Endothelial cell of umbilical vein (primary cell): Measurements from ENCODE around the gene RAD51B. TPM values are rescaled to one million over a fixed set of nuclear protein-coding genes. Genes with fewer than 3 reads are reported as not detected.

Experiments
- BruUV-seq: library from RNA; stranded (reverse); fragments of 400-500 nt; replicated peaks from 2 replicates; lab custom pipeline; 2021; lab: Mats Ljungman, UMichigan
- CTCF ChIA-PET: fragments of 300-600, 350-600 bp; sonication (Branson Sonifier 250); formaldehyde crosslinking; loops from one replicate; lab custom pipeline; 2021; ENCODE audit warnings: antibody characterized with exemption, inconsistent platforms; lab: Charles Lee
- POLR2A ChIA-PET: fragments of 300-600, 350-600 bp; sonication (Branson Sonifier 250); formaldehyde crosslinking; loops from one replicate; lab custom pipeline; 2021; ENCODE audit warnings: antibody characterized with exemption, inconsistent platforms; lab: Charles Lee
- DNase-seq: peaks from one replicate; pipeline ENCODE4 v3.0.0-alpha.2; 2011; ENCODE audit warnings: low read depth, low spot score
- FAIRE-seq: peaks from 2 replicates; lab custom pipeline; 2011; peaks lifted over from hg19 to GRCh38; lab: Jason Lieb, UNC
- H2AFZ ChIP-seq: 2 replicates; pipeline ENCODE4 v1.6.0; 2012; ENCODE audit warnings: low read depth, low read length, control low read depth, inconsistent platforms
- H3K27ac ChIP-seq: 2 replicates; pipeline ENCODE4 v1.5.1; 2011; ENCODE audit warnings: low read depth, mild to moderate bottlenecking, control low read depth, low read length, moderate library complexity; ENCODE audit not compliant: insufficient read depth
- H3K27me3 ChIP-seq, 2 experiments: 2 replicates each; pipeline versions ENCODE4 v1.6.0 to v1.6.1; 2011; ENCODE audit warnings: low read length in 2 of 2, mixed read lengths in 1 of 2; ENCODE audit not compliant: control insufficient read depth in 2 of 2, insufficient read depth in 2 of 2
- H3K36me3 ChIP-seq, 2 experiments: 2 replicates in 1 of 2; 3 replicates in 1 of 2; pipeline ENCODE4 v1.5.1; 2011; ENCODE audit warnings: low read length in 2 of 2, mild to moderate bottlenecking in 1 of 2, moderate library complexity in 1 of 2; ENCODE audit not compliant: control insufficient read depth in 2 of 2, insufficient read depth in 2 of 2; ENCODE audit errors: extremely low read depth in 1 of 2
- H3K4me1 ChIP-seq: 3 replicates; pipeline ENCODE4 v1.5.1; 2011; ENCODE audit warnings: mild to moderate bottlenecking, low read length; ENCODE audit not compliant: control insufficient read depth, insufficient read depth; ENCODE audit errors: extremely low read depth
- H3K4me2 ChIP-seq: 2 replicates; pipeline ENCODE4 v1.6.1; 2011; ENCODE audit warnings: low read length, control low read depth, mixed read lengths; ENCODE audit not compliant: insufficient read depth
- H3K4me3 ChIP-seq, 3 experiments: fragments of 200-600 bp in 1 of 3; sonication (generic), shearing (Covaris generic) in 1 of 3; replicated peaks in 1 of 3; 2 replicates each; pipeline ENCODE4 v1.5.1; 2011 to 2016; ENCODE audit warnings: control low read depth in 3 of 3, low read length in 3 of 3, mild to moderate bottlenecking in 2 of 3, inconsistent platforms in 1 of 3, low read depth in 1 of 3, moderate library complexity in 1 of 3; ENCODE audit not compliant: insufficient read depth in 1 of 3
- H3K79me2 ChIP-seq: 2 replicates; pipeline ENCODE4 v1.6.0; 2012; ENCODE audit warnings: low read length, inconsistent platforms; ENCODE audit not compliant: control insufficient read depth, insufficient read depth
- H3K9ac ChIP-seq: replicated peaks from 2 replicates; pipeline ENCODE3; 2011; ENCODE audit warnings: low read length, control low read depth; ENCODE audit not compliant: insufficient read depth; ENCODE audit errors: extremely low read depth
- H3K9me1 ChIP-seq: replicated peaks from 3 replicates; pipeline ENCODE4 v1.6.0; 2011; ENCODE audit warnings: mild to moderate bottlenecking, low read length; ENCODE audit not compliant: control insufficient read depth, insufficient read depth; ENCODE audit errors: extremely low read depth
- H3K9me3 ChIP-seq: replicated peaks from 2 replicates; pipeline ENCODE4 v1.5.1; 2012; ENCODE audit warnings: low read length, inconsistent platforms; ENCODE audit not compliant: control insufficient read depth, insufficient read depth
- H4K20me1 ChIP-seq: replicated peaks from 2 replicates; pipeline ENCODE3; 2011; ENCODE audit warnings: mild to moderate bottlenecking, low read length; ENCODE audit not compliant: control insufficient read depth, insufficient read depth; ENCODE audit errors: extremely low read depth
- CTCF ChIP-seq, 2 donors: IDR thresholded peaks; 1 replicate in 1 of 2; 2 replicates in 1 of 2; pipeline ENCODE4 v1.5.1; 2011; ENCODE audit warnings: low read length in 2 of 2, mild to moderate bottlenecking in 2 of 2, moderate library complexity in 2 of 2, control low read depth in 1 of 2, inconsistent platforms in 1 of 2, low read depth in 1 of 2; ENCODE audit not compliant: insufficient read depth in 1 of 2; ENCODE audit errors: extremely low read depth in 1 of 2
- EZH2 ChIP-seq: IDR thresholded peaks from 2 replicates; pipeline ENCODE4 v1.6.1; 2012; ENCODE audit warnings: borderline replicate concordance, low read depth, mild to moderate bottlenecking, moderate library complexity, low read length, inconsistent platforms; ENCODE audit not compliant: severe bottlenecking
- FOS ChIP-seq: IDR thresholded peaks from 2 replicates; pipeline ENCODE4 v1.6.1; 2011; ENCODE audit warnings: mild to moderate bottlenecking, low read length, moderate library complexity, borderline replicate concordance; ENCODE audit not compliant: insufficient read depth
- GATA2 ChIP-seq: IDR thresholded peaks from 2 replicates; pipeline ENCODE4 v1.7.0; 2011; ENCODE audit warnings: low read depth, mild to moderate bottlenecking, moderate library complexity, mixed read lengths, low read length; ENCODE audit not compliant: insufficient read length, insufficient read depth
- JUN ChIP-seq: IDR thresholded peaks from 2 replicates; pipeline ENCODE4 v1.6.1; 2011; ENCODE audit warnings: borderline replicate concordance, low read depth; ENCODE audit not compliant: insufficient read length, insufficient read depth
- MYC ChIP-seq: IDR thresholded peaks from one replicate; pipeline ENCODE4 v1.6.1; 2011; ENCODE audit warnings: mild to moderate bottlenecking, low read depth, low read length
- POLR2A ChIP-seq: IDR thresholded peaks from 2 replicates; pipeline ENCODE4 v1.6.1; 2012; ENCODE audit warnings: low read depth, mild to moderate bottlenecking, control low read depth, low read length
- POLR2AphosphoS5 ChIP-seq: IDR thresholded peaks from 2 replicates; pipeline ENCODE4 v1.6.1; 2012; ENCODE audit warnings: low read depth, mild to moderate bottlenecking, control low read depth, low read length, moderate library complexity; ENCODE audit not compliant: insufficient read depth
- dilution Hi-C: fragments of 300-500 bp; cut with MboI; formaldehyde crosslinking; loops from one replicate; pipeline ENCODE4 v1.15.0; 2019; ENCODE audit warnings: low sequenced_read_pairs; ENCODE audit not compliant: extremely low pct_ligation_motif_present
- intact Hi-C: fragments of 100-400 bp; cut with micrococcal nuclease; formaldehyde crosslinking; loops from one replicate; pipeline ENCODE4 v1.10.0; 2022
- polyA plus RNA-seq, 4 experiments: library from polyadenylated mRNA; depleted of rRNA in 3 of 4; stranded (reverse) in 3 of 4; unstranded in 1 of 4; fragments of >200 nt; gene quantifications; 2 replicates each; pipeline versions ENCODE4 v1.2.1 to v1.2.3, GENCODE V29; 2011 to 2012; ENCODE audit warnings: missing spikeins in 1 of 4
- total RNA-seq: library from RNA; stranded (reverse); gene quantifications from 2 replicates; pipeline ENCODE4 v1.2.3, GENCODE V29; 2021
- TF ChIP-seq, protein P1 (sequence below): IDR thresholded peaks from 2 replicates; pipeline ENCODE4 v1.6.1; 2011; ENCODE audit not compliant: insufficient read depth, insufficient read length

Gene RAD51B
- total and polyA plus RNA-seq, 2 donors (not counting 3 experiments of a cell fraction or from before 2014, with no cell fraction given): 3.9 to 19.0 TPM

DNA sequence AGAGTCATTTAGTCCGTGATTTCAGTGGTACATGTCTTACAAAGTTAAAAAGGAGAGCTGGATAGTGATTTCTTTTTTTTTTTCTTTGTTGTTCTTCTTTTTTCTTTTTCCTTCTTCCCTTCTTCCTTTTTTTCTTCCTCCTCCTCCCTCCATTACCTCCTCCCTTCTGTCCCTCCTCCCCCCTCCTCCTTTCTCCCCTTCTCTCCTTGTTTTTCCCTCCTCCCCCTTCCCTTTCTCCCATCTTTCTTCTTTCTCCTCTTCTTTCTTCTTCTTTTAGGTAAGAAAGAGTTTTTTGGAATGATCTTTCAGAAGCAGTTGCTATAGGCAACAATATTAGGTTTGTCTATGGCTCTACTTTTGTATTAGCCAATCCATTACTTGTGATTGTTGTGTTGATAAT lies 368.6 kb downstream of the RAD51B start:
- Histone ChIP-seq H3K4me2 (no peak overlapping the region), H3K9me1 (no peaks in the 10 kb centered on the region), H2AFZ (no peak overlapping the region), H3K4me1 (no peaks in the 10 kb centered on the region), H3K9me3 (no peaks in the 10 kb centered on the region), H4K20me1 (no peaks in the 10 kb centered on the region), H3K9ac (no peak overlapping the region), H3K27me3 (no peaks in the 10 kb centered on the region), H3K27ac (no peak overlapping the region), H3K4me3 (no peak overlapping the region), H3K79me2 (no peaks in the 10 kb centered on the region), H3K36me3 (no peaks in the 10 kb centered on the region)
- DNase-seq (no peak), FAIRE-seq (no peak)
- ChIA-PET POLR2A (no interaction called here), CTCF (no interaction called here)
- intact Hi-C loops: no loop called here
- dilution Hi-C loops: no loop called here
- TF ChIP-seq MYC (no peak), FOS (no peak), POLR2A (no peak), GATA2 (no peak), POLR2AphosphoS5 (no peak), EZH2 (no peak)
- TF ChIP-seq, protein P1, sequence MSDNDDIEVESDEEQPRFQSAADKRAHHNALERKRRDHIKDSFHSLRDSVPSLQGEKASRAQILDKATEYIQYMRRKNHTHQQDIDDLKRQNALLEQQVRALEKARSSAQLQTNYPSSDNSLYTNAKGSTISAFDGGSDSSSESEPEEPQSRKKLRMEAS: no peak
- no TSS peak for BruUV-seq

DNA sequence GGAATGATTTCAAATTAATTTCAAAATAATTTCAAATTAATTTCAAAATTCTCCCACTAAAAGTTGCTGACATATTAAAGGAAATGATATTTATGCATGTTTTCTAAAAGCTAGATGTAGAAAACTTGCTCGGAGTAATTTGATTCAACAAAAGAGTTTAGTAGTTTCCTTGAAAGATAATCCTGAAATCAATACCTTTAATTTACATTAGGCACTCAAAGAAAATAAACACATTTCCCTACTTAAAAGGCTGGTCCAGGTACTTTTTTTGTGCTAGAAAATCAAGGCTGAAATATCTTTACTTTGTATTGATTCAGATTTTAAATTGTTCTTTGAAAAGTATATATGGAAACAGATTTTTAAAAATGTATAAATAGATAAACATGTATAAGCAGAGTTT lies 370.5 kb downstream of the RAD51B start:
- FAIRE-seq: no peak
- Histone ChIP-seq H3K4me1 (no peaks in the 10 kb centered on the region), H3K79me2 (no peaks in the 10 kb centered on the region), H3K9ac (no peak overlapping the region), H2AFZ (no peak overlapping the region), H4K20me1 (no peaks in the 10 kb centered on the region), H3K36me3 (no peaks in the 10 kb centered on the region), H3K4me2 (no peak overlapping the region), H3K4me3 (no peak overlapping the region), H3K27me3 (no peaks in the 10 kb centered on the region), H3K9me1 (no peaks in the 10 kb centered on the region), H3K9me3 (no peaks in the 10 kb centered on the region), H3K27ac (no peak overlapping the region)
- dilution Hi-C loops (no loop called here), intact Hi-C loops (no loop called here)
- ChIA-PET POLR2A (no interaction called here), CTCF (interaction anchor here (1.0 kb wide), 1 partner anchor 256 kb away, joined by 3 read pairs; no protein-coding TSS in a partner anchor)
- DNase-seq: no peak
- TF ChIP-seq GATA2 (no peak), MYC (no peak), EZH2 (no peak), POLR2A (no peak), CTCF (IDR thresholded peaks at IDR 0.05; ENCODE audit: extremely low read depth in 1 of 2, insufficient read depth in 1 of 2, low read depth in 1 of 2, low read length in 2 of 2) (no peak), POLR2AphosphoS5 (no peak), JUN (no peak), FOS (no peak)
- TF ChIP-seq, protein P1: no peak
- BruUV-seq: no TSS peak
